Activated CD8-positive, alpha-beta memory T cell treated with anti-CD3 and anti-CD28 coated beads, Interleukin-2, amount 10 ng/mL, durations not matched to agents 7 days and 5 days (primary cell): ENCODE measurements around the gene RNF103. TPM values are rescaled to one million over a fixed set of nuclear protein-coding genes. Genes with fewer than 3 reads are reported as not detected.

ENCODE experiments used
- total RNA-seq, 2 experiments: library from RNA; stranded (reverse); gene quantifications; one replicate each; pipeline ENCODE4 v1.2.3, GENCODE V29; 2021

RNF103 gene
- total RNA-seq, 2 experiments from 2014 or later: 12.9 to 13.1 TPM

Other genes with a start within 250 kb of the RNF103 start
- gene KDM3A, start 182.5 kb downstream of the RNF103 start, total RNA-seq: 10 to 100 TPM; 49.6 to 56.7 TPM
- 10 to 100 TPM; 32.6 to 33.3 TPM for gene CHMP3, start 60.4 kb downstream of the RNF103 start, total RNA-seq
- 10 to 100 TPM; 37.0 to 43.2 TPM for gene RMND5A, start 96.4 kb upstream of the RNF103 start, total RNA-seq
- gene CD8A, start 167.0 kb upstream of the RNF103 start, total RNA-seq: 100 to 1,000 TPM; 686 to 756 TPM
- 100 to 1,000 TPM; 296 to 396 TPM for gene CD8B, start 238.0 kb upstream of the RNF103 start, total RNA-seq